Prostate gland (tissue), 2 donors: Measurements from ENCODE around the gene PGP. TPM values are rescaled to one million over a fixed set of nuclear protein-coding genes. Genes with fewer than 3 reads are reported as not detected.

Source experiments
- DNase-seq: peaks from one replicate; pipeline ENCODE4 v3.0.0-alpha.2; 2019; ENCODE audit warnings: low spot score
- H3K27ac ChIP-seq, 2 donors: fragments of 200-600 bp; sonication (generic); 2 replicates each; pipeline ENCODE4 v1.5.1; 2017 to 2019
- H3K27me3 ChIP-seq: fragments of 200-600 bp; sonication (generic); replicated peaks from 2 replicates; pipeline ENCODE4 v1.5.1; 2019; ENCODE audit not compliant: insufficient read depth
- H3K36me3 ChIP-seq, 2 donors: fragments of 200-600 bp; sonication (generic); 1 replicate in 1 of 2; 2 replicates in 1 of 2; pipeline versions ENCODE4 v1.5.1 to v1.8.1; 2017 to 2019
- H3K4me1 ChIP-seq: fragments of 200-600 bp; sonication (generic); replicated peaks from 2 replicates; pipeline ENCODE4 v1.5.1; 2019
- H3K4me3 ChIP-seq, 2 donors: fragments of 200-600 bp; sonication (generic); 2 replicates each; pipeline ENCODE4 v1.5.1; 2017 to 2019
- H3K9me3 ChIP-seq: fragments of 200-600 bp; sonication (generic); 2 replicates; pipeline ENCODE4 v1.5.1; 2017
- CTCF ChIP-seq, 4 experiments: fragments of 200-600 bp in 2 of 4; fragments of 450-650 bp in 2 of 4; sonication (generic) in 2 of 4; IDR thresholded peaks; 1 replicate in 3 of 4; 2 replicates in 1 of 4; pipeline ENCODE4 v1.5.1; 2016 to 2019; ENCODE audit warnings: antibody characterized with exemption in 4 of 4, mild to moderate bottlenecking in 2 of 4, moderate library complexity in 2 of 4
- POLR2A ChIP-seq: fragments of 450-650 bp; IDR thresholded peaks from one replicate; pipeline ENCODE4 v1.6.1; 2016; ENCODE audit warnings: antibody characterized with exemption, mild to moderate bottlenecking
- POLR2AphosphoS5 ChIP-seq: sonication (generic); formaldehyde crosslinking; IDR thresholded peaks from one replicate; pipeline ENCODE4 v1.6.1; 2017; ENCODE audit warnings: antibody characterized with exemption
- WGBS: methylation state at CpG from one replicate; pipeline ENCODE4 v1.1.5; 2018; 5-methylcytosine and 5-hydroxymethylcytosine counted together
- intact Hi-C: fragments of 100-400 bp; cut with DNase I; formaldehyde crosslinking; loops from one replicate; pipeline ENCODE4 v1.14.2; 2022
- total RNA-seq, 2 donors: library from RNA; depleted of rRNA; stranded (reverse); fragments of >200 nt; gene quantifications; one replicate each; pipeline ENCODE4 v1.1.0, GENCODE V29; 2016

Gene PGP
- total RNA-seq, 2 donors from 2014 or later: 12.7 to 23.7 TPM

GRCh38 chr16:2161911-2162310, 52.7 kb downstream of the PGP start:
- Histone ChIP-seq H3K9me3 (no peaks in the 10 kb centered on the region), H3K4me1 (peaks cover 16% of the 10 kb centered on the region), H3K27me3 (no peaks in the 10 kb centered on the region), H3K36me3 (no peaks in the 10 kb centered on the region), H3K27ac (no peak overlapping the region), H3K4me3 (no peak overlapping the region)
- intact Hi-C loops: no loop called here
- 94% methylated on average over 10 of the region's 10 CpGs for WGBS
- TF ChIP-seq POLR2A (no peak), CTCF (IDR thresholded peaks at IDR 0.05) (no peak), POLR2AphosphoS5 (no peak)
- no peak for DNase-seq

Other genes starting within 250 kb of the PGP start
- gene RNF151, start 248.0 kb downstream of the PGP start, total RNA-seq: 1 to 10 TPM in 1 of 2 donors, not detected in 1; 7.2 TPM
- gene TBL3, start 242.8 kb downstream of the PGP start, total RNA-seq: 10 to 100 TPM; 54.3 to 57.1 TPM
- gene NOXO1, start 233.4 kb downstream of the PGP start, total RNA-seq: 1 to 10 TPM in 1 of 2 donors, under 1 TPM in 1; 0.32 to 5.0 TPM
- 10 to 100 TPM; 21.1 to 26.6 TPM for gene GFER, start 230.6 kb downstream of the PGP start, total RNA-seq
- gene SYNGR3, start 224.9 kb downstream of the PGP start, total RNA-seq: 10 to 100 TPM in 1 of 2 donors, 1 to 10 TPM in 1; 4.0 to 16.1 TPM
- gene ZNF598, start 205.0 kb downstream of the PGP start, total RNA-seq: 10 to 100 TPM; 30.7 to 74.3 TPM
- gene NPW, start 195.1 kb downstream of the PGP start, total RNA-seq: 1 to 10 TPM; 1.8 to 3.6 TPM
- 100 to 1,000 TPM; 118 to 170 TPM for gene NHERF2, start 187.9 kb downstream of the PGP start, total RNA-seq
- gene NTHL1, start 167.0 kb downstream of the PGP start, total RNA-seq: 10 to 100 TPM; 16.4 to 24.9 TPM
- 100 to 1,000 TPM in 1 of 2 donors, 10 to 100 TPM in 1; 86.3 to 168 TPM for gene TSC2, start 166.9 kb downstream of the PGP start, total RNA-seq
- gene PKD1, start 78.9 kb downstream of the PGP start, total RNA-seq: 100 to 1,000 TPM; 205 to 349 TPM
- 1 to 10 TPM; 1.8 to 5.1 TPM for gene RAB26, start 66.2 kb downstream of the PGP start, total RNA-seq
- 10 to 100 TPM; 40.0 to 51.5 TPM for gene TRAF7, start 59.1 kb downstream of the PGP start, total RNA-seq
- 1 to 10 TPM in 1 of 2 donors, under 1 TPM in 1; 0.77 to 5.3 TPM for gene CASKIN1, start 18.2 kb downstream of the PGP start, total RNA-seq
- gene MLST8, start 9.4 kb downstream of the PGP start, total RNA-seq: 100 to 1,000 TPM in 1 of 2 donors, 10 to 100 TPM in 1; 55.9 to 110 TPM
- gene BRICD5, start 4.0 kb downstream of the PGP start, total RNA-seq: 10 to 100 TPM; 18.4 to 26.2 TPM
- 10 to 100 TPM; 38.7 to 69.1 TPM for gene E4F1, start 8.8 kb upstream of the PGP start, total RNA-seq
- gene DNASE1L2, start 21.6 kb upstream of the PGP start, total RNA-seq: 1 to 10 TPM in 1 of 2 donors, under 1 TPM in 1; 0.77 to 4.6 TPM
- gene ECI1, start 36.7 kb upstream of the PGP start, total RNA-seq: 10 to 100 TPM; 48.5 to 87.0 TPM
- 100 to 1,000 TPM; 163 to 241 TPM for gene RNPS1, start 53.3 kb upstream of the PGP start, total RNA-seq
- gene ABCA3, start 125.9 kb upstream of the PGP start, total RNA-seq: 10 to 100 TPM in 1 of 2 donors, 1 to 10 TPM in 1; 8.2 to 24.7 TPM
- 1 to 10 TPM; 7.3 to 8.0 TPM for gene CCNF, start 214.6 kb upstream of the PGP start, total RNA-seq
- 10 to 100 TPM in 1 of 2 donors, 1 to 10 TPM in 1; 3.0 to 12.1 TPM for gene TEDC2, start 245.3 kb upstream of the PGP start, total RNA-seq